Skeletal muscle tissue (tissue), 4 donors: ENCODE results near the gene SETD5. TPM values are rescaled to one million over a fixed set of nuclear protein-coding genes. Genes with fewer than 3 reads are reported as not detected.

Experiments used
- H3K27ac ChIP-seq: one replicate; pipeline ENCODE4 v1.7.0; 2013; ENCODE audit warnings: mild to moderate bottlenecking, low read depth, low read length, inconsistent platforms
- H3K27me3 ChIP-seq, 3 donors: one replicate each; pipeline ENCODE4 v1.7.0; 2013; ENCODE audit warnings: low read length in 3 of 3; ENCODE audit not compliant: control insufficient read depth in 3 of 3, insufficient read depth in 3 of 3
- H3K36me3 ChIP-seq, 3 donors: one replicate each; pipeline ENCODE4 v1.7.0; 2013; ENCODE audit warnings: low read length in 3 of 3; ENCODE audit not compliant: control insufficient read depth in 3 of 3, insufficient read depth in 3 of 3
- H3K4me1 ChIP-seq, 3 donors: one replicate each; pipeline ENCODE4 v1.7.0; 2013; ENCODE audit warnings: low read length in 3 of 3, mild to moderate bottlenecking in 3 of 3; ENCODE audit not compliant: control insufficient read depth in 3 of 3, insufficient read depth in 3 of 3
- H3K4me3 ChIP-seq, 3 donors: one replicate each; pipeline ENCODE4 v1.7.0; 2013; ENCODE audit warnings: low read length in 3 of 3
- H3K9ac ChIP-seq, 3 donors: one replicate each; pipeline ENCODE4 v1.7.0; 2013; ENCODE audit warnings: low read length in 3 of 3, mild to moderate bottlenecking in 3 of 3, moderate library complexity in 2 of 3, low read depth in 1 of 3
- H3K9me3 ChIP-seq, 3 donors: one replicate each; pipeline ENCODE4 v1.7.0; 2013; ENCODE audit warnings: low read length in 3 of 3; ENCODE audit not compliant: control insufficient read depth in 3 of 3
- total RNA-seq: library from RNA; depleted of rRNA; stranded (reverse); fragments of >200 nt; gene quantifications from one replicate; pipeline ENCODE4 v1.2.3, GENCODE V29; 2014
- donor health status: Osteomylitis.

The SETD5 gene
- total RNA-seq: 54.3 TPM

DNA sequence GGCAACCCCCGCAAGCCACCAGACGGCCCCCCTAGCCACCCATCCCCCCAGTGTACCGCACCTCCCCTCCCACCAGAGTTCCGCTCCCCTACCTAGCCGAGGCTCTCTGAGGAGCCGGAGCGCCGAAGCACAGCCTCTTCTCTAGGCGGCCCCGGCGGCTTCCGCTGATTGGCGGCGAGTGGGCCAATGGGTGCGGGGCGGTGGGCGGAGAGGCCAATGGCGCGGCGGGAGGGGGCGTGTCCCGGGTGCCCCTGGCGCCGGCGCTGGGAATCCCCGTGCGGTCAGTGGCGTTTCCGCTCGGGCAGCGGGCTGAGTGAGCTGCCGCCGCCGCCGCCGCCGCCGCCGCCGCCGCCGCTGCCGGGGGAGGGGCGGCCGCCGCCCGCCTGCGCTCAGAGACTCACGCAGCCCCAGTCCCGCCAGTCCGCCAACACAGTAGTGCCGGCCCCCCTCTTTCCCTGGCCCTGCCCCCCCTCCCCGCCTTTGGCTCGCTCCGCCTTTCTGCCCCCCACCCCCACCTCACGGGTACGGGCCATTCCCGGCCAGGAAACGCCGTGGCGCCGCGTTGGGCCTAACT, at the start of gene SETD5:
TSS of gene SETD5 (plus strand) at position 284 of the 574 bp plus-strand sequence. CDS start 31,324 bp downstream, outside the sequence.
- Histone ChIP-seq H3K9ac (peak within 1 kb of the TSS; percentile 99 to 100 (median 99)), H3K9me3 (no peaks in the 10 kb centered on the region), H3K4me3 (peak within 1 kb of the TSS; percentile 83 to 94 (median 91)), H3K36me3 (peaks cover 0 to 10% (median 0%) of the 10 kb centered on the region in 3 donors), H3K27ac (peak within 1 kb of the TSS; percentile 99), H3K4me1 (peaks cover 32 to 58% (median 47%) of the 10 kb centered on the region in 3 donors), H3K27me3 (no peaks in the 10 kb centered on the region)

DNA sequence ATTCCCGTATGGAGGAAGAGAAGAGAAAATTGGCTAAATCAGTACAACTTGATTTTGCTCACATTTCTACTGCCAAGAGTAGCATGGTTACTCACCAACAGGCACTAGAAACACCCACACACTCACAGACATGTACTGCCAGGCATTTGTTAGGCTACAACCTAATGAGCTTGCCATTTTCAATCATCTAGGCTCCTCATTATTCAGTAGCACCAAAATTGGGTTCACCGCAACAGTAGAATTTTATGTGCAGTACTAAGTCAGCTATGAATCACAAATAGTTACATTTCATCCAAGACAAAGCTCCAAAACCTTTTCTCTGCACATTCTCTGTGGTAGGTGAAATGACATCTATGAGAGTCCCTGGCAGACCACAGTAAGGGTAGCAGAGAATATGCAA, 49.5 kb upstream of the SETD5 start:
- Histone ChIP-seq H3K9me3 (no peaks in the 10 kb centered on the region), H3K27ac (no peak overlapping the region), H3K36me3 (no peaks in the 10 kb centered on the region), H3K4me3 (no peak overlapping the region), H3K9ac (no peak overlapping the region), H3K4me1 (peaks cover 2% of the 10 kb centered on the region in 3 donors), H3K27me3 (no peaks in the 10 kb centered on the region)

DNA sequence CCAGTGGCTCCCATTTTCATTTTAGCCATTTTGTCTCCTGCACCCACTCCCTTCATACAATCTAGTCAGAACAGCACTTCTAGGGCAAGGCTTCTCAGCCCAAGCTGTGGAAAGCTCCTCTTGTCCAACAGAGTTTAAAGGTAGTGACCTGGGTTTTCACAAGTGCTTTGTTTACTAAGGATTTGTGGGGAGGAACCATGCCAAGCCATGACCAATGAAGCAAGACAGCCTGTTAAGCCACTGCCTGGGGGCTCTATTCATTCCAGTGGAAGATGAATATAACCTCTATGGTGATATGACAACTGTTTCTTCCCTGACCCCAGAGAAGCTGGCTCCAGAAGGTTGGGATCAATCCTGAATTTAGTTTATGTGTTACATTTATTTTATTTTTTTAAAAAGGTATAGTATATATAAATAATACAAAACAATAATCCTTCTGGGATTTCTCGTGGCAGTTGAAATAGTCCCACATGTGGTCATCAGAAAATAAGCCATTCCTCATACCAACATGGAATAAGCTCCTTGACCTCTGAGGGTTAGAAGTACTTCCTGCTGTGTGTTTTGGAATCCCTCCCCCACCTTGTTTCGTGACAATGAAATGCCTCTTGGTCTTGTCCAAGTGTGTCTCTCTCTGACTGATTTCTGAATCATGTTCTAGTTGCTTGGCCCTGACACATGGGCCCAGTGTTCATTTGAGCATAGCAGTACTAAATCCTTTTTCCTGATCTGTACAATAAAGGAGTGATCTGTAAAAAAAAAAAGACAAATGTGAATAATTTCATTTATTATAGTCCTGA, 47.9 kb upstream of the SETD5 start:
- H3K27ac ChIP-seq: no peak overlapping the region
- H3K4me1 ChIP-seq: peaks cover 4 to 8% (median 4%) of the 10 kb centered on the region in 3 donors
- no peaks in the 10 kb centered on the region for H3K27me3 ChIP-seq
- no peak overlapping the region for H3K9ac ChIP-seq
- H3K36me3 ChIP-seq: no peaks in the 10 kb centered on the region
- H3K9me3 ChIP-seq: no peaks in the 10 kb centered on the region
- no peak overlapping the region for H3K4me3 ChIP-seq

- Histone ChIP-seq H3K4me3 (no peak overlapping the region), H3K36me3 (no peaks in the 10 kb centered on the region), H3K9ac (no peak overlapping the region), H3K9me3 (no peaks in the 10 kb centered on the region), H3K27ac (no peak overlapping the region), H3K4me1 (peaks cover 4 to 8% (median 4%) of the 10 kb centered on the region in 3 donors), H3K27me3 (no peaks in the 10 kb centered on the region)
Measured at GRCh38 chr3:9351709-9352126, 45.7 kb upstream of the SETD5 start.

DNA sequence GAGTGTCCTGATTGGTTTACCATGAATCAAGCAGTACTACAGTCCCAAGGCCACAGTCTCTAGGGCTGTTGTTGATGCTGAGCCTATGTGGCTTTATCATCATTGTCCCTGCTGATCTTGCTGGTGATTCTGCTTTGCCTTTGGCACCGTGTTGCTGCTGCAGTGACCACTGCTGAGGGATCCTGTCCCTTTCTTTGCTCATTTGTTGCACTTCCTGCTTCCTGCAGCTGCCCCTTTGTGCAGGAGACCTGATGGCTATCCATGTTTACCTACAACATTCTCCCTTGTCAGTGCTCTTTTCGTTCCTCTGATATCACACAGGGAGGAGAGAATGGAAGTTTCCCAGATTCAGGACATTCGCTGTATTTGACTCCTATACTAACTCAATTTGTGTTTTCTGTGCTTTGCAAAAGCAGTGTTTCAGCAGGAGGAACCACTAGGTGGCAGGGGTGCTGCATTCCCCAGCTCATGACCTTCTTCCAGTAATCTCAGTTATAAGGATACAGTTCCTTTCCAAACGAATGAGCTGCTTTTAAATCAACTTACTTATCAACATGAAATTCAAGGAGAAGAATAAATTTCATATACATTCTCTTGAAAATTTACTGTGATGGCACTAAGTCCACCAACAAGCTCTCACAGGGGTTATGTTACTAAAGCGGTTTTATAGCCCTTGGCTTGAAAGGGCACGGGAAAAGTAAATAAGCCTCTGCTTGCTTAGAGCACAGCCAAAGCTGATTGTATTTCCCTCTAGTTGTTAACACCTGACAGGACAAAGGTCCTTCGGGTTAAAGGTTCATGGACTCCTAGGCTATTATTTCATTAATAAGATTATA, 44.3 kb upstream of the SETD5 start:
- no peaks in the 10 kb centered on the region for H3K36me3 ChIP-seq
- no peak overlapping the region for H3K4me3 ChIP-seq
- H3K9me3 ChIP-seq: no peaks in the 10 kb centered on the region
- no peak overlapping the region for H3K27ac ChIP-seq
- peaks cover 4 to 8% (median 4%) of the 10 kb centered on the region in 3 donors for H3K4me1 ChIP-seq
- no peaks in the 10 kb centered on the region for H3K27me3 ChIP-seq
- H3K9ac ChIP-seq: peak overlapping the region in 2 of 3 donors; percentile 24 to 25

DNA sequence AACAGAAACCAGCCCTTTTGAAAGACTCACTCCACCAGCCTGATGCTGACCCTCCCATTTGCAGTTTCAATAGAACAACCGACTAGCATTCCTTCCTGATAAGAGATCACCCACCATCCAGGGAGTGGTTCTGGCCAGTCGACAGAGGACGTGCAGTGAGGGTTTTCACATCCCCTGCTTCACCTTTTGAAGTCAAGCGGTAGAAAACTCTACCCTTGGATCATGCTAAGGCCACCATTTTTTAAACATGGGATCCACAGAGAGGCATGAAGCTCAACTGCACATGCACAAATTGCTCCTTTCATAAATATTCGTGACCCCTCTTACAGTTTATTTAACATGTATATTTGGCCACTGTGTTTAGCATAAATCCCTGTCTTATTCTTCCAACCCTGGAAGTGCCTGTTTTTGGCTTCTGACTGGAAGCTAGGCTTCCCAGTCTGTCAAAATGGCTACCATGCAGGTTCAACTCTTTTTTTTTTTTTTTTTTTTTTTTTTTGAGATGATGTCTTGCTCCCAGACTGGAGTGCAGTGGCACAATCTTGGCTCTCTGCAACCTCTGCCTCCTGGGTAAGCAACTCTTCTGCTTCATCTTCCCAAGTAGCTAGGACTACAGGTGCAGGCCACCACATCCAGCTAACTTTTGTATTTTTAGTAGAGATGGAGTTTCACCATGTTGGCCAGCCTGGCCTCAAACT, 35.6 kb upstream of the SETD5 start:
- H3K9ac ChIP-seq: no peak overlapping the region
- peaks cover 4 to 22% (median 7%) of the 10 kb centered on the region in 3 donors for H3K4me1 ChIP-seq
- no peaks in the 10 kb centered on the region for H3K27me3 ChIP-seq
- H3K4me3 ChIP-seq: peak overlapping the region in 2 of 3 donors; percentile 90
- no peaks in the 10 kb centered on the region for H3K9me3 ChIP-seq
- peak overlapping the region; percentile 94 for H3K27ac ChIP-seq
- H3K36me3 ChIP-seq: peaks cover 5 to 21% (median 15%) of the 10 kb centered on the region in 3 donors

DNA sequence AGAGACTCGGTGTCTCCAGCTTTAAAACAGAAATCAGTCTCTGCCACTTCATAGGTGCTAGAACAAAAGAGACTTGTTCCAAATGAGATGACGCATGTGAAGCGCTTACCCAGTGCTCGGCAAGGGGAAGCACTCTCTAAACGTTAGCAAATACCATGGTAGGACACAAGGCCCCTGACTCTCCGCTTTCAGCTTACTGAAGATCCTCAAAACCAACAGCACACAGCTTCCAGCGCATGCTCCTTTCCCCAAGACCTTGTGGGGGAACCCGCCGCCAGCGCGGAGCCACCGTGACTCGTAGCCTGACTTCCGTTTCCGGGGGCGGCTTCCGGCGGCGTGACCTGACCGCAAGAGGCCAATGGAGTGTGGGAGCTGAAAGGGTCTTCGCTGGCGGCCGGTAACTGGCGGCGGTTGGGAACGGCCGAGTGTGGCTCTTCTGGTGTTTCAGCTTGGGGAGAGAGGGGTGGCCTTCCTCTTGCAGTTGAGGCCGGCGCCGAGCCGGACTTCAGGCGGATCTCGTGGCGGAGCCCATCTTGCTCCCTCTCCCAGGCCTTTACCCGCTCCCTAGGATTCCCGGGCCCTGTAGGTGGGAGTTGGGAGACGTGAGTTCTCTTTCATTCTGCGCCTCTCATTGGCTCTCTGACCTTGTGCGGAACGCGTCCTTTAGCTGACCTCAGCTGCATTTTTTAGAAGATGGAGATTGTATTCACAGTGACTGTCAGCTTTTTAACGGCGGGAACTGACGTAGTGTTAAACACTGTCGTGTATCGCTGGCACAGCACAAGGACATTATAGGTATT, 34.5 kb upstream of the SETD5 start, which contains the start of gene THUMPD3:
TSS of gene THUMPD3 (plus strand) at position 324 of the 800 bp plus-strand sequence. CDS start 2,015 bp downstream, outside the sequence.
- no peaks in the 10 kb centered on the region for H3K9me3 ChIP-seq
- H3K4me3 ChIP-seq: peak within 1 kb of the TSS; percentile 90 to 99 (median 90)
- no peaks in the 10 kb centered on the region for H3K27me3 ChIP-seq
- peaks cover 4 to 22% (median 7%) of the 10 kb centered on the region in 3 donors for H3K4me1 ChIP-seq
- H3K27ac ChIP-seq: peak within 1 kb of the TSS; percentile 94
- H3K9ac ChIP-seq: peak within 1 kb of the TSS; percentile 79 to 90 (median 90)
- peaks cover 10 to 29% (median 21%) of the 10 kb centered on the region in 3 donors for H3K36me3 ChIP-seq

GRCh38 chr3:9369508-9369907, 27.9 kb upstream of the SETD5 start:
- Histone ChIP-seq H3K27ac (no peak overlapping the region), H3K9ac (no peak overlapping the region), H3K36me3 (peaks cover 38 to 68% (median 67%) of the 10 kb centered on the region in 3 donors), H3K4me1 (peaks cover 0 to 9% (median 2%) of the 10 kb centered on the region in 3 donors), H3K4me3 (no peak overlapping the region), H3K9me3 (no peaks in the 10 kb centered on the region), H3K27me3 (no peaks in the 10 kb centered on the region)

DNA sequence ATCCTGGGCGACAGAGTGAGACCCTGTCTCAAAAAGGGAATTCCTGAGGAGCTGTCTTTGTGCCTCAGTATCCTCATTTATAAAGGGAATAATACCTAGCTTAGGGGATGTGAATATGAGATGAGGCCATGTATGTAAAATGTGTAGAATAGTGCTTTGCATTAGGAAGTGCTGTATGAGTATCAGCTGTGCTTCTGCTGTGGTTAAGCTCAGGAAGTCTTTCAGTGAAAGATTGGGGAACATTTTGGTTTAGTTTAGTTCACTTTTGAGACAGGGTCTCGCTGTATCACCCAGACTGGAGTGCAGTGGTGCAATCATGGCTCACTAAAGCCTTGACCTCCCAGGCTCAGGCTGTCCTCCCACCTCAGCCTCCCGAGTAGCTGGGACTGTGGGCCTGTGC, 23.9 kb upstream of the SETD5 start:
- Histone ChIP-seq H3K4me1 (no peaks in the 10 kb centered on the region), H3K9ac (no peak overlapping the region), H3K9me3 (no peaks in the 10 kb centered on the region), H3K36me3 (peaks cover 46 to 73% (median 71%) of the 10 kb centered on the region in 3 donors), H3K27me3 (no peaks in the 10 kb centered on the region), H3K27ac (no peak overlapping the region), H3K4me3 (no peak overlapping the region)
